Measurements from ENCODE around the gene SGF29.
A peak's percentile ranks its signal among the peaks of the same experiment; 100 is the strongest.
"Not testable (repeated sequence)": the region's sequence is repeated elsewhere in the genome, so short reads cannot be mapped to it uniquely, and the experiment has no call there.

SGF29 gene

DNA sequence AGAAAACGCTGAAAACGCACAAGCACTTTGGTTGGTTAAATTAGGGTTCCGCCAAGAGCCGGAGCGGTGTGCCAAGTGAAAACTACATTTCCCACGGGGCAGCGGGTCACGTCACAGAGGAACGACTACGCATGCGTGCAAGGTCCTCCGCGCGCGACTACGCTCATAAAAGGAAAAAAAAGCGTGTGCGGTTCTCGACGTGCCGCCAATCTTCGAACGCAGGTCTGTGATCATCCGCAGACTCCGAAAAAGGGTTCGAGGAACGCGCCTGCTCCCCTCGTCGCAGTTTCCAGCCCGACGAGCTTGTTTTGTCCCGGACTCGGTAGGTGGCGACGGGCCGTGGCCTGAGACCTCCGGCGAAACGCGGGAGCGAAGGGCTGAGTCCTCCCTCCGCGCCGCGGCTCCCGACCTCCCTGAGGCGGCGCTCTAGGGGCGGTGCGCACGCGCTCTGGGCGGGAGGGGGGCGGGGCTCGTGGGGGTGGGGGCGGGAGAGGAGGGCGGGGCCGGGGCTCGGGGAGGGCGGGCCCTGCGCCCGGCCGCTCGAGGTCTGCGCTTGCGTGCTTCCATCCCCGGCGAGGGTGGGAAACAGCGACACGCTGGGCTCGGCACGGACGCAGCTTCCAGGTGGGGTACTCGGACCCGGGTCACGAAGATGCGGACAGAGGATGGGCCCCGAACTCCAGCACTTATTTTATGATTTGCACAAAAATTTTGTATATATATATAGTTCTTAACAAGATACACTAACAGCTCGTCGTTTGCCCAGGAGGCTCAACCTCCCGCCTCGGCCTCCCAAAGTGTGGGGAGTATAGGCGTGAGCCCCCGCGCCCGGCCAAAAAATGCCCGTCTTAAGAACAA lies at the start of gene SGF29:
TSS of gene SGF29 (plus strand) at position 145 of the 858 bp plus-strand sequence. CDS start 27,150 bp downstream, outside the sequence.
- Mint-ChIP-seq H3K4me1 (peaks cover 41% of the 10 kb centered on the region), H3K36me3 (peaks cover 6% of the 10 kb centered on the region), H3K27me3 (no peaks in the 10 kb centered on the region), H3K9me3 (no peaks in the 10 kb centered on the region), H3K4me3 (peak within 1 kb of the TSS; percentile 96), H3K27ac (peak within 1 kb of the TSS; percentile 97)

DNA sequence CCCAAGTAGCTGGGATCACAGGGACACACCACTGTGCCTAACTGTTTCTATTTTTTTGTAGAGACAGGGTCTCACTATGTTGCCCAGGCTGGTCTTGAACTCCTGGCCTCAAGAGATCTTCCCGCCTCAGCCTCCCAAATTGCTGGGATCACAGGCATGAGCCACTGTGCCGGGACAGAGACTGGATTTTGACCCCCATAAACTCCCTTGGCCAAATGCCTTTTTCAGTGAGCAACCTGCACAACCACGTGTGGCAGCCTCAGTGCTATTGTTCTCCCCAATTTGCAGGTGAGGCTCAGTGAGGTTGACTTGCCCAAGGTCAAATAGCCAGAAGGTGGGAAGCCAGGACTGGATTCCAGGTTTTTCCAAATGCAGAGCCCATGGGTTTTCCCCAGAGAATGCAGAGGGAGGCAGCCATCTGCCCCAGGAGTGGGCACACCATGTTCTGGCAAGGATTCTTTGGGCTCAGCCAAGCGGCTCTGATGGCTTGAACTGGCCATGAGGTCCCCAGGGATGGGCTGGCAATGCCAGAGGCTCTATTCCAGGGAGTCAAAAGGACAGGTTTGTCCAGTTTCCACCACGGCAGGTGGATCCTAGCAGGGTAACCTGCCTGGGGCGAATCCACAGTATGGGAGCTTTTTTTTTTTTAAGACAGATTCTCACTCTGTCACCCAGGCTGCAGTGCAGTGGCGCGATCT lies 48.9 kb upstream of the SGF29 start:
- no peaks in the 10 kb centered on the region for H3K27me3 Mint-ChIP-seq
- no peaks in the 10 kb centered on the region for H3K36me3 Mint-ChIP-seq
- H3K27ac Mint-ChIP-seq: no peak overlapping the region
- H3K9me3 Mint-ChIP-seq: no peaks in the 10 kb centered on the region
- no peak overlapping the region for H3K4me3 Mint-ChIP-seq
- H3K4me1 Mint-ChIP-seq: peaks cover 14% of the 10 kb centered on the region

DNA sequence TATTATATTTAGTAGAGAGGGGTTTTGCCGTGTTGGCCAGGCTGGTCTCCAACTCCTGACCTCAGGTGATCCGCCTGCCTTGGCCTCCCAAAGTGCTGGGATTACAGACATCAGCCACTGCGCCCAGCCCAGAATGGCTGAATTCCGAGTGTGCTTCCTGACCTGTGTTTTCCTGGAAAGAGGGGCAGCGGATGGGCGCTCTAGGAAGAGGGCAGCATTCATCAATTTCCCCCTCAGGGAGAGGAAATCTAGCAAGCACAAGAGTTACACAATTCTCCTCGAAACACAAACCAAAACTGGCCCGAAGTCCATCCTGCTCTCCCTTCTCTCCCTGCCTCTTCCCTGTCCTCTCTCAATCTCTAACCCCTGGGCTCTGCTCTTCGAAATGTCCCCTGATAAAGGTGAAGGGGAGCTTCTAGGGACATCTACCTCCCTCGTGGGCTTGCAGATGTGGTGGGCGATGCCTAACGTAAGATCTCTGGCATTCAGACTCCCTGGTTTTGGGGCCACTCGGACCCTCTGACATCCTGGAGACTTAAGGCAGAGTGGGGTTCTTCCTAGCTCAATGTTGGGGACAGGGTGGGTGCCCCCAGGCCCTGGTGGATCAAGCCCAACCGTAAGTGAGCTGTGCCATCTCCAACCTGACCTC lies 48.1 kb upstream of the SGF29 start:
- H3K4me3 Mint-ChIP-seq: no peak overlapping the region
- H3K27me3 Mint-ChIP-seq: no peaks in the 10 kb centered on the region
- peaks cover 7% of the 10 kb centered on the region for H3K4me1 Mint-ChIP-seq
- no peaks in the 10 kb centered on the region for H3K36me3 Mint-ChIP-seq
- no peaks in the 10 kb centered on the region for H3K9me3 Mint-ChIP-seq
- H3K27ac Mint-ChIP-seq: no peak overlapping the region

DNA sequence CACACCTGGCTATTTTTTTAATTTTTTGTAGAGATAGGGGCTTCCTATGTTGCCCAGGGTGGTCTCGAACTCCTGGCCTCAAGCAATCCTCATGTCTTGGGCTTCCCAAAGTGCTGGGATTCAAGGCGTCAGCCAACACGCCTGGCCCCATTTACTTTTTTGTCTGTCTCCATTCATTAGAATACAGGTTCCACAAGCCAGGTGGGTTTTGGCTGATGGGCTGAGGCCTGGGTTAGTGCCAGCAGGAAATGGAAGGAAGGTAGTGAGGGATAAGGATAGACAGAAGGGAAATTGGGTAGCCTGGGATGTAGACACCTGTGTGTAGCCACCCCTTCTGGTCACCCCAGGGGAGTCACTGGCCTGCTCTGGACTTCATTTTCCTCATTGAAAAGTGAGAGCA lies 42.7 kb upstream of the SGF29 start:
- Mint-ChIP-seq H3K9me3 (no peaks in the 10 kb centered on the region), H3K36me3 (no peaks in the 10 kb centered on the region), H3K4me1 (peaks cover 9% of the 10 kb centered on the region), H3K27me3 (no peaks in the 10 kb centered on the region), H3K27ac (no peak overlapping the region), H3K4me3 (no peak overlapping the region)

- no peaks in the 10 kb centered on the region for H3K27me3 Mint-ChIP-seq
- H3K4me3 Mint-ChIP-seq: no peak overlapping the region
- peaks cover 9% of the 10 kb centered on the region for H3K4me1 Mint-ChIP-seq
- H3K9me3 Mint-ChIP-seq: no peaks in the 10 kb centered on the region
- H3K27ac Mint-ChIP-seq: no peak overlapping the region
- no peaks in the 10 kb centered on the region for H3K36me3 Mint-ChIP-seq
These were observed 41.6 kb upstream of the SGF29 start for GRCh38 chr16:28511801-28512789.

GRCh38 chr16:28513484-28514181 lies 40.1 kb upstream of the SGF29 start:
- Mint-ChIP-seq H3K36me3 (no peaks in the 10 kb centered on the region), H3K27ac (no peak overlapping the region), H3K4me1 (peaks cover 3% of the 10 kb centered on the region), H3K4me3 (no peak overlapping the region), H3K9me3 (no peaks in the 10 kb centered on the region), H3K27me3 (no peaks in the 10 kb centered on the region)

- no peaks in the 10 kb centered on the region for H3K9me3 Mint-ChIP-seq
- no peaks in the 10 kb centered on the region for H3K36me3 Mint-ChIP-seq
- H3K4me1 Mint-ChIP-seq: peaks cover 3% of the 10 kb centered on the region
- H3K27ac Mint-ChIP-seq: no peak overlapping the region
- H3K27me3 Mint-ChIP-seq: no peaks in the 10 kb centered on the region
- H3K4me3 Mint-ChIP-seq: no peak overlapping the region
These were observed 39.5 kb upstream of the SGF29 start for GRCh38 chr16:28514246-28514645.

DNA sequence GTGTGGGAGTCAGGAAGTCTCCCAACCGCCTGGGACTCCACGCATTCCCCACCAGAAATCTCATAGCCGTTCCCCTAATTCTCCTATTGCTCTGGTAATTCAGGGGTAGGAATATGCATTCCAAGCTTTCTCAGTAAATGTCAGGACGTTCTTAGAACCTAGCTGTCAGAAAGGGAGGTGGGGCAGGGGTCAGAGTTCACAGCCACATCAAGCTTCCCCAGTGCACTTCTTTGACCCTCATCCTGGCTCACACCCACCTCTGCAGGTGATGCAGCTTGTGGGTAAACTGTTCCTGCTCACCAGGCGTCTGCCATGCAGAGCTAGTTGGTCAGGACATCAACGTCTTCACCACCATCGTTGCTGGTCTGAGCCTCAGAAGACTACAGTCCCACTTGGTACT lies 33.0 kb upstream of the SGF29 start:
- Mint-ChIP-seq H3K9me3 (no peaks in the 10 kb centered on the region), H3K4me3 (no peak overlapping the region), H3K27ac (no peak overlapping the region), H3K27me3 (no peaks in the 10 kb centered on the region), H3K36me3 (no peaks in the 10 kb centered on the region), H3K4me1 (peaks cover 7% of the 10 kb centered on the region)

GRCh38 chr16:28521436-28521835 lies 32.3 kb upstream of the SGF29 start:
- Mint-ChIP-seq H3K27ac (no peak overlapping the region), H3K4me3 (no peak overlapping the region), H3K27me3 (no peaks in the 10 kb centered on the region), H3K4me1 (peaks cover 7% of the 10 kb centered on the region), H3K9me3 (no peaks in the 10 kb centered on the region), H3K36me3 (no peaks in the 10 kb centered on the region)

- Mint-ChIP-seq H3K4me3 (no peak overlapping the region), H3K9me3 (no peaks in the 10 kb centered on the region), H3K36me3 (no peaks in the 10 kb centered on the region), H3K27me3 (no peaks in the 10 kb centered on the region), H3K4me1 (peaks cover 7% of the 10 kb centered on the region), H3K27ac (no peak overlapping the region)
These were observed 30.9 kb upstream of the SGF29 start for GRCh38 chr16:28522792-28523191.

DNA sequence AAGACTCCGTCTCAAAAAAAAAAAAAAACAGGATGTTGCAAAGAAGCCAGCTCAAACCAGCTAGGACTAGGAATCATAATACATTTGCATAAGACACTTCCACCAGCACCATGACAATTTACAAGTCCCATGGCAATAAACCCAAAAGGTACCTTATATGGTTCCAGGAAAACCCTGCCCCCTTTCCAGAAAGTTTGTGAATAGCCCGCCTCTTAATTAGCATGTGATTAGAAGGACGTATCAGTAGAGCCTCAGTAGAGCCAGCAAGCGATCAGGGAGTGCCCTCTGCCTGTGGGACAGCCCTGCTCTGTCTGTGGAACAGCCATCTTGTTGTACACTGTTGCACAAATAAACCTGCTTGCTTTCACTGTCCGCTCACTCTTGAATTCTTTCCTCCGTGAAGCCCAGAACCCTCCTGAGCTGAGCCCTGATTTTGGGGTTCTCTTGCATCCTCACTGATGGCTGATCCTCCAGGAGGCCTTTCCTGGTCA lies 29.0 kb upstream of the SGF29 start:
- H3K4me3 Mint-ChIP-seq: no peak overlapping the region
- H3K27ac Mint-ChIP-seq: no peak overlapping the region
- H3K4me1 Mint-ChIP-seq: peaks cover 7% of the 10 kb centered on the region
- no peaks in the 10 kb centered on the region for H3K27me3 Mint-ChIP-seq
- H3K9me3 Mint-ChIP-seq: no peaks in the 10 kb centered on the region
- no peaks in the 10 kb centered on the region for H3K36me3 Mint-ChIP-seq

DNA sequence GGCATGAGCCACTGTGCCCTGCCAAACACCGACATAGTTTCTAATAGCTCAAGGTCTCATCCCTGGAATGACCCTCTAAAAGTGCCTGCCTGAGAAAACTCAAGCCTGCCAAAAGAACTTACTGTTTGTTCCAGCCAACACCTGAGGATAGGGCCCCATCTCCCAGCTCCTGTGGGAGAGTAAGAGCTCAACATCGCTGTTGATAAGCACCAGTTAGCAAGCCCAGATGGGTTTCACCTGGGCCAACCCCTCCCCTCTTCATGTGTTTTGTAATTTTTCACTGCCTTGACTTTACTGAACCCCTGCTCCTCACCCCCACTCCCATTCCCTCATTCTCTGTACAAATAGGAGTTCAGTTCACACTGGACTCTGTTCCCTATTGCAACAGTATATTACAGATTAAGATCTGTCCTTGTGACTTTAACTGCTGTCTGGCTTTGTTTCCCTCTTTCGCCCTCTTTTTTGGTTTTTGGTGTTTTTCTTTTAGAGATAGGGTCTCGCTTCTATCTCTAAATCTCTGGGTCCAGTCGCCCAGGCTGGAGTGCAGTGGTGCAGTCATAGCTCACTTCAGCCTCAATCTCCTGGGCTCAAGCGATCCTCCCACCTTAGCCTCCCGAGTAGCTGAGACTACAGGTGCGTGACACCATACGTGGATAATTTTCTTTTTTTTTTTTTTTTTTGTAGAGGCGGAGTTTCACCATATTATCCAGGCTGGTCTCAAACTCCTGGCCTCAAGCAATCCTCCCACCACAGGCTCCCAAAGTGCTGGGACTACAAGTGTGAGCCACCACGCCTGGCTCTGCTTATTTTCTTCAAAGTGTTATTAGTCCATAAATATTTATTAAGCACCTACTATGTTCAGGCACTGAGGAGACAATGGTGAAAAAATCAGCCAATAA lies 27.3 kb upstream of the SGF29 start:
- Mint-ChIP-seq H3K27ac (no peak overlapping the region), H3K27me3 (no peaks in the 10 kb centered on the region), H3K4me3 (no peak overlapping the region), H3K36me3 (no peaks in the 10 kb centered on the region), H3K4me1 (peaks cover 7% of the 10 kb centered on the region), H3K9me3 (no peaks in the 10 kb centered on the region)

DNA sequence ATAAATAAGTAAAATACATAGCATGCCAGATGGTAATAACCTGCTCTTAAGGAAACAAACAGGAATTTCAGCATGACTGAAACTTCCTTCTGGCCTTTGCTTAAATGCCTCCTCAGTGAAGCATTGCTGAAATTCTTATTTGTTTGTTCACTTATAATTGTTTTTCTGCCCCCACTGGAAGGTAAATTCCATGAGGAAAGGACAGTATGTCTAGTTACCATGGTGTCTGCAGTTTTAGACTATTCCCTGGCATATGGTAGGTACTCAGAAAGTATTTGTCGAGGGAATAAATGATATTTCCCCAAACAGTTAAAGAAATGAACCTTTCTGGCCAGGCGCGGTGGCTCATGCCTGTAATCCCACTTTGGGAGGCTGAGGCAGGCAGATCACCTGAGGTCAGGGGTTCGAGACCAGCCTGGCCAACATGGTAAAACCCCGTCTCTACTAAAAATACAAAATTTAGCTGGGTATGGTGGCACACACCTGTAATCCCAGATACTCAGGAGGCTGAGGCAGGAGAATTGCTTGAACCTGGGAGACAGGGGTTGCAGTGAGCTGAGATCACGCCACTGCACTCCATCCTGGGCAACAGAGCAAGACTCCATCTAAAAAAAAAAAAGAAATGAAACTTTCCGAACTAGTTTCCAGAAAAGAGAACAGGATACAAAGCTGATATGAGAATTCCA lies 26.5 kb upstream of the SGF29 start:
- H3K27ac Mint-ChIP-seq, H3K9me3 Mint-ChIP-seq, H3K27me3 Mint-ChIP-seq: not testable (repeated sequence)

More for the DNA sequence above, 26.5 kb upstream of the SGF29 start:
- peaks cover 12% of the 10 kb centered on the region for H3K4me1 Mint-ChIP-seq
- H3K36me3 Mint-ChIP-seq, H3K4me3 Mint-ChIP-seq: not testable (repeated sequence)
